ENCODE data around the gene NOM1. TPM values are rescaled to one million over a fixed set of nuclear protein-coding genes. Genes with fewer than 3 reads are reported as not detected.

NOM1 gene
- total RNA-seq, 4 donors from 2014 or later: 18.8 to 51.5 (median 31.8) TPM

GRCh38 chr7:156956727-156957126, 7.2 kb downstream of the NOM1 start:
- Histone ChIP-seq H3K9me3 (no peaks in the 10 kb centered on the region), H3K4me3 (no peak overlapping the region), H3K27ac (no peak overlapping the region), H3K4me1 (peaks cover 7% of the 10 kb centered on the region), H3K36me3 (peaks cover 86% of the 10 kb centered on the region), H3K27me3 (no peaks in the 10 kb centered on the region)
- no peak for DNase-seq (ENCODE audit: low spot score in 2 of 2)
- no peak for TF ChIP-seq EP300 (IDR thresholded peaks at IDR 0.05)
- TF ChIP-seq POLR2AphosphoS5 (IDR thresholded peaks at IDR 0.05): no peak
- TF ChIP-seq POLR2A (IDR thresholded peaks at IDR 0.05): no peak
- TF ChIP-seq CTCF (IDR thresholded peaks at IDR 0.05): no peak
- 100% methylated on average over 2 of the region's 2 CpGs for WGBS

- TF ChIP-seq POLR2AphosphoS5 (IDR thresholded peaks at IDR 0.05): no peak
- TF ChIP-seq EP300 (IDR thresholded peaks at IDR 0.05): no peak
- no peak for TF ChIP-seq POLR2A (IDR thresholded peaks at IDR 0.05)
- no peak for TF ChIP-seq CTCF (IDR thresholded peaks at IDR 0.05)
- 95% methylated on average over 18 of the region's 18 CpGs for WGBS
- H3K27me3 ChIP-seq: no peaks in the 10 kb centered on the region
- no peaks in the 10 kb centered on the region for H3K4me1 ChIP-seq
- DNase-seq (ENCODE audit: low spot score in 2 of 2): no peak
- H3K9me3 ChIP-seq: no peaks in the 10 kb centered on the region
- peaks cover 92% of the 10 kb centered on the region for H3K36me3 ChIP-seq
- no peak overlapping the region for H3K27ac ChIP-seq
- H3K4me3 ChIP-seq: no peak overlapping the region
Measured at GRCh38 chr7:156962145-156962544, 12.6 kb downstream of the NOM1 start.

GRCh38 chr7:156962897-156963296, 13.4 kb downstream of the NOM1 start:
- WGBS: 94% methylated on average over 16 of the region's 16 CpGs
- no peak for DNase-seq (ENCODE audit: low spot score in 2 of 2)
- Histone ChIP-seq H3K4me1 (no peaks in the 10 kb centered on the region), H3K27ac (no peak overlapping the region), H3K4me3 (no peak overlapping the region), H3K36me3 (peaks cover 98% of the 10 kb centered on the region), H3K27me3 (no peaks in the 10 kb centered on the region), H3K9me3 (no peaks in the 10 kb centered on the region)
- no peak for TF ChIP-seq POLR2AphosphoS5 (IDR thresholded peaks at IDR 0.05)
- no peak for TF ChIP-seq EP300 (IDR thresholded peaks at IDR 0.05)
- no peak for TF ChIP-seq POLR2A (IDR thresholded peaks at IDR 0.05)
- no peak for TF ChIP-seq CTCF (IDR thresholded peaks at IDR 0.05)

GRCh38 chr7:156963472-156963871, 14.0 kb downstream of the NOM1 start:
- Histone ChIP-seq H3K36me3 (peaks cover 96% of the 10 kb centered on the region), H3K9me3 (no peaks in the 10 kb centered on the region), H3K4me3 (no peak overlapping the region), H3K27me3 (no peaks in the 10 kb centered on the region), H3K4me1 (no peaks in the 10 kb centered on the region), H3K27ac (no peak overlapping the region)
- 91% methylated on average over 12 of the region's 12 CpGs for WGBS
- no peak for TF ChIP-seq CTCF (IDR thresholded peaks at IDR 0.05)
- no peak for TF ChIP-seq EP300 (IDR thresholded peaks at IDR 0.05)
- TF ChIP-seq POLR2AphosphoS5 (IDR thresholded peaks at IDR 0.05): no peak
- TF ChIP-seq POLR2A (IDR thresholded peaks at IDR 0.05): no peak
- DNase-seq (ENCODE audit: low spot score in 2 of 2): no peak

GRCh38 chr7:156964971-156965370, 15.5 kb downstream of the NOM1 start:
- H3K36me3 ChIP-seq: peaks cover 86% of the 10 kb centered on the region
- 98% methylated on average over 11 of the region's 11 CpGs for WGBS
- no peak for DNase-seq (ENCODE audit: low spot score in 2 of 2)

More at GRCh38 chr7:156964971-156965370, 15.5 kb downstream of the NOM1 start:
- peaks cover 2% of the 10 kb centered on the region for H3K4me1 ChIP-seq
- no peak for TF ChIP-seq CTCF (IDR thresholded peaks at IDR 0.05)
- no peak for TF ChIP-seq POLR2AphosphoS5 (IDR thresholded peaks at IDR 0.05)
- no peak for TF ChIP-seq POLR2A (IDR thresholded peaks at IDR 0.05)
- TF ChIP-seq EP300 (IDR thresholded peaks at IDR 0.05): no peak
- no peaks in the 10 kb centered on the region for H3K9me3 ChIP-seq
- no peak overlapping the region for H3K27ac ChIP-seq
- no peak overlapping the region for H3K4me3 ChIP-seq
- H3K27me3 ChIP-seq: no peaks in the 10 kb centered on the region

Data from suprapubic skin (tissue), 4 donors.